ENCODE measurements around the gene PCDH20.

Gene PCDH20

DNA sequence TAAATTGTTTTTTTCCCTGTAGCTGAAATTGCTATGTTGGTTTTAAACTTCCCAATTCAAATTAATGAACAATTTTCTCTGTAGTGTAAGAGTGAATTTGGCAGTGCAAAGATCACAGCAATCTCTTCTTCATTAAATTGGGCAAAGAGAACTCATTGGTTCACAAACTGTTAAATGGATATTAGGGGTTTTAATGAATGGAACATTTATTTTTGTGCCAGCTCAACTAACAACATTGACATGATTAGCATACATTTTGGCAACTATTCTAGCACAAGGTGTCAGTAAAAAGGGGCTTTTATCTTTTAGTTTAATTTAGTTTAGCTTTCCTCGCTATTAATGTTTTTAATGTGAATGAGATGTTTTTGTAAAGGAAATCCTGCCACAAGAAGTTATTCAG lies 7.1 kb downstream of the PCDH20 start:
- Histone ChIP-seq H3K27ac (replicated peaks) (no peak overlapping the region), H3K4me3 (replicated peaks; ENCODE audit: insufficient read depth, low read length) (no peak overlapping the region), H3K27me3 (ENCODE audit: insufficient read depth, poor library complexity, severe bottlenecking) (peaks cover 14% of the 10 kb centered on the region)
- no peak for DNase-seq (ENCODE audit: low read depth in 1 of 2, low spot score in 1 of 2)
- TF ChIP-seq POLR2AphosphoS5 (IDR thresholded peaks at IDR 0.05; ENCODE audit: low read depth): no peak
- no peak for TF ChIP-seq GABPA (IDR thresholded peaks at IDR 0.05; ENCODE audit: low read depth)
- TF ChIP-seq, protein P1, sequence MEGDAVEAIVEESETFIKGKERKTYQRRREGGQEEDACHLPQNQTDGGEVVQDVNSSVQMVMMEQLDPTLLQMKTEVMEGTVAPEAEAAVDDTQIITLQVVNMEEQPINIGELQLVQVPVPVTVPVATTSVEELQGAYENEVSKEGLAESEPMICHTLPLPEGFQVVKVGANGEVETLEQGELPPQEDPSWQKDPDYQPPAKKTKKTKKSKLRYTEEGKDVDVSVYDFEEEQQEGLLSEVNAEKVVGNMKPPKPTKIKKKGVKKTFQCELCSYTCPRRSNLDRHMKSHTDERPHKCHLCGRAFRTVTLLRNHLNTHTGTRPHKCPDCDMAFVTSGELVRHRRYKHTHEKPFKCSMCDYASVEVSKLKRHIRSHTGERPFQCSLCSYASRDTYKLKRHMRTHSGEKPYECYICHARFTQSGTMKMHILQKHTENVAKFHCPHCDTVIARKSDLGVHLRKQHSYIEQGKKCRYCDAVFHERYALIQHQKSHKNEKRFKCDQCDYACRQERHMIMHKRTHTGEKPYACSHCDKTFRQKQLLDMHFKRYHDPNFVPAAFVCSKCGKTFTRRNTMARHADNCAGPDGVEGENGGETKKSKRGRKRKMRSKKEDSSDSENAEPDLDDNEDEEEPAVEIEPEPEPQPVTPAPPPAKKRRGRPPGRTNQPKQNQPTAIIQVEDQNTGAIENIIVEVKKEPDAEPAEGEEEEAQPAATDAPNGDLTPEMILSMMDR (IDR thresholded peaks at IDR 0.05; ENCODE audit: insufficient read depth, low read length): no peak
- TF ChIP-seq REST (IDR thresholded peaks at IDR 0.05; ENCODE audit: insufficient replicate concordance, low read depth): no peak
- TF ChIP-seq SPI1 (IDR thresholded peaks at IDR 0.05; ENCODE audit: borderline replicate concordance, low read depth): no peak

- no peak overlapping the region for H3K27ac ChIP-seq (replicated peaks)
- no peak for TF ChIP-seq GABPA (IDR thresholded peaks at IDR 0.05; ENCODE audit: low read depth)
- TF ChIP-seq, protein P1 (IDR thresholded peaks at IDR 0.05; ENCODE audit: insufficient read depth, low read length): no peak
- H3K4me3 ChIP-seq (replicated peaks; ENCODE audit: insufficient read depth, low read length): no peak overlapping the region
- no peak for DNase-seq (ENCODE audit: low read depth in 1 of 2, low spot score in 1 of 2)
- no peaks in the 10 kb centered on the region for H3K27me3 ChIP-seq (ENCODE audit: insufficient read depth, poor library complexity, severe bottlenecking)
Observed at GRCh38 chr13:61406275-61406674, 9.4 kb downstream of the PCDH20 start.

GRCh38 chr13:61396121-61396520 lies 19.5 kb downstream of the PCDH20 start:
- TF ChIP-seq SPI1 (IDR thresholded peaks at IDR 0.05; ENCODE audit: borderline replicate concordance, low read depth): no peak
- TF ChIP-seq, protein P1 (IDR thresholded peaks at IDR 0.05; ENCODE audit: insufficient read depth, low read length): no peak
- no peak for TF ChIP-seq REST (IDR thresholded peaks at IDR 0.05; ENCODE audit: insufficient replicate concordance, low read depth)
- TF ChIP-seq POLR2AphosphoS5 (IDR thresholded peaks at IDR 0.05; ENCODE audit: low read depth): no peak
- no peak for TF ChIP-seq GABPA (IDR thresholded peaks at IDR 0.05; ENCODE audit: low read depth)
- Histone ChIP-seq H3K27ac (replicated peaks) (no peak overlapping the region), H3K27me3 (ENCODE audit: insufficient read depth, poor library complexity, severe bottlenecking) (peaks cover 2% of the 10 kb centered on the region), H3K4me3 (replicated peaks; ENCODE audit: insufficient read depth, low read length) (no peak overlapping the region)
- no peak for DNase-seq (ENCODE audit: low read depth in 1 of 2, low spot score in 1 of 2)

DNA sequence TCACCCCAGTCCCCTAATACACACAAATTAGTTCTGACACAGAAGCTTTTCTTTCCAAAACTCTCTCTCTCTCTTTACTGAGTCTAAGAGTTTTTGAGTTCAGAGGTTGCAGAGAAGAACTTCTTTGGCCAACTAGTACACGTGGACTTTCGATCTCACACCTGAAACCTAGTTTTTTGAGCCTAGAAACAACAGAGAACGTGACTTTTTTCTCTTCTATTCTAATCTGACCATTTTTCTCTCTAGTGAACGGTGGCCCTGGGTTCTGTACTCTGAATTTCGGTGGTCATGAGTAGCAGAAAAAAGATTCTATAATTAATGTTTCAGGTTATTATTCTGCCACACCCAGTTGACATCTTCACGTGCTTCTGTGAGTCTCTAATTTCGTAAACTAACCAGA lies 24.2 kb downstream of the PCDH20 start:
- Histone ChIP-seq H3K4me3 (replicated peaks; ENCODE audit: insufficient read depth, low read length) (no peak overlapping the region), H3K27ac (replicated peaks) (no peak overlapping the region), H3K27me3 (ENCODE audit: insufficient read depth, poor library complexity, severe bottlenecking) (peaks cover 2% of the 10 kb centered on the region)
- no peak for TF ChIP-seq GABPA (IDR thresholded peaks at IDR 0.05; ENCODE audit: low read depth)
- TF ChIP-seq REST (IDR thresholded peaks at IDR 0.05; ENCODE audit: insufficient replicate concordance, low read depth): no peak
- no peak for TF ChIP-seq SPI1 (IDR thresholded peaks at IDR 0.05; ENCODE audit: borderline replicate concordance, low read depth)
- TF ChIP-seq, protein P1 (IDR thresholded peaks at IDR 0.05; ENCODE audit: insufficient read depth, low read length): no peak
- TF ChIP-seq POLR2AphosphoS5 (IDR thresholded peaks at IDR 0.05; ENCODE audit: low read depth): no peak
- DNase-seq (ENCODE audit: low read depth in 1 of 2, low spot score in 1 of 2): no peak
